Measurements from ENCODE around the gene SCUBE1.

The SCUBE1 gene

DNA sequence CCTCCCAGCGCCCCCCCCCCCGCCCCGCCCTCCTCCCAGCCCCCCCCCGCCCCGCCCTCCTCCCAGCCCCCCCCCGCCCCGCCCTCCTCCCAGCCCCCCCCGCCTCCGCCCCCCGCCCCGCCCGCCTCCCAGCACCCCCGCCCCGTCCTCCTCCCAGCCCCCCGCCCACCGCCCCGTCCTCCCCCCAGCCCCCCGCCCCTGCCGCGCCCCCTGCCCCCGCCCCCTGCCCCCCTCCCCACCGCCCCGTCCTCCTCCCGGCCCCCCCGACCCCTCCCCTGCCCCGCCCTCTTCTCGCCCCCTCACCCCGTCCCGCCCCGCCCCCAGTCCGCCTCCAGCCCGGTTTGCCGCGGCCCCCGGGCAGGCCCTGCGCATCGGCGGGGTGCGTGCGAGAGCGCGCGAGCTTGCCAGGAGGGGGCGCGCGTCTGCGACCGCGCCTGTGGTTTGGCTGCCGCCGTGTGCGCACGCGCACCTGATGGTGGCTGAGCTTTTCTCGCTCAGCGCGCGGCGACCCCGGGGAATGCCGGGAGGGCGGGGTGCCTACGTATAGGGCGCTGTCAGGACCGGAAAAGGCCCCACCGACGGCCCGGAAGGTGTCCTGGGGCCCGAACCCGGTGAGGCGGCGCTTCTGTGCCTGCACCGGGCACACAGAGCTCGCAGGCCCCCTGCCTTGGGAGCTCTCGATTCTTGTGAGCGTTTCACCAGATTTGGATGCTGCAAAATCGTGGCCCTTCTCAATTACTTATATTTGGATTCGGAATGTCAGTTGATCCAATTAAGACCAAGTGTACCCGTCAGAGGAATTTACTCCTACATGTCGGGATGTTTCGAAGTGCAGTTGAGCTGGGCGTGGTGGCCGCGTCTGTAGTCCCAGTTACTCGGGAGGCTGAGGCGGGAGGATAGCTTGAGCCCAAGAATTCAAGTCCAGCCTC is 155.7 kb downstream of the SCUBE1 start:
- peak; percentile 97 for DNase-seq

DNA sequence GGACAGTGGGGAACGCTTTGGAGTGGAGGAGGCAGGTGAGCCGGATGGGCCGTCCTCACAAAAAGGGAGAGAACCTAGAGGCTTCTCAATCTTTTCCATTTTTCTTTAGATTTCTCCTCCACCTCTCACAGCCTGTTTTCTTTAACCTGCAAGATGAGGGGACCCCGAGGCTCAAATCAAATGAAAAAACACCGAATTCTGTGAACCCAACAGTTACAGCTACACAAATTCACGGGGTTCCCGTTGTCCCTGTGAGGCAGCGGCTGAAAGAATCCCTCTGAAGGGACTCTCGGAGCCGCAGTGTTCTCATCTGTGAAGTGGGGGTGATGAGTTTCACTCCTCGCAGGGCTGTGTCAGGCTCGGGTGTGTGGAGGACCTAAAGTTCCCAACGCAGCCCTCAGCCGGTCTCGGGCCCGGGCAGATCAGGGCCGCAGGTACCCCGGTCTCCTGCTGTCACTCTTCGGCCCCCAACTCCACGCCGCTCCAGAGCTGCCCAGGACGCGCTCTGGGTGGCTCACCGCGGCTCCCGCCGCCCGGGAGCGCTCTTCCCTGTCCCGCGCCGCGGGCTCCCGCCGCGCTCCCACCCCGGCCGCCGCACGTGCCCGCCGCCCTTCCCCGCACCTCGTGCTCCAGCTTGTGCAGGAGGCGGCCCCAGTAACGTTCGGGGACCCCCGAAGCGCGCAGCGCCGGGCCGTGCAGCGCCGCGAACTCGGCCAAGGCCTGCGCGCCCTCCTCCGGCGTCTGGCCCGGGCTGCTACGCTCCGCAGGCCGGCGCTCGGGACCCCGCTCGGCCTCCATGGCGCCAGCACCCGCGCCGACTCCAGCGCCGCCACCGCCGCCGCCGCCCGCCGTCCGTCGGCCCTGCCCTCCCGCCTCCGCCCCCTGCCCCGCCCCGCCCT is 156.7 kb downstream of the SCUBE1 start, which contains the start of gene TTLL12:
Gene TTLL12 (minus strand): TSS at position 863 of the 899 bp plus-strand sequence. CDS start 65 bp downstream, at position 798.
- DNase-seq = peak; percentile 78

DNA sequence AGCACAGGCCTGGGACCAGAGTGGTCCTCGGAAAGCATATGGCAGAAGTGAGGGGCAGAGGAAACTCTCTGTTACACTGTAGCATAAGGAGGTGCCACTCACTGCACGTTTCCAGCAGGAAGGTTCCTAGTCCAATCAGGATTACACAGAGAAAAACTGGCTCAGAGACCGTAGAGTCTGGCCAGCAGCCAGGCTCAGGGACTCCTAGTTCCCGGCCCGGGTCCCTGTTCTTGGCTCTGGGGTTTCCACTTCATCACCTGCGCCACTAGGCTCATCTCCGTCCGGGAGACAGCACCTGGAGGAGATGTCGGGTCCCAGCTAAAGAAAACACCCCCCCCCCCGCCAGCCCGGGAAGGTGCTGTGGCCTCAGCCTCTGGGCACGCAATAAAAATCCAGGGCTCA is 157.3 kb downstream of the SCUBE1 start:
- DNase-seq = no peak

DNA sequence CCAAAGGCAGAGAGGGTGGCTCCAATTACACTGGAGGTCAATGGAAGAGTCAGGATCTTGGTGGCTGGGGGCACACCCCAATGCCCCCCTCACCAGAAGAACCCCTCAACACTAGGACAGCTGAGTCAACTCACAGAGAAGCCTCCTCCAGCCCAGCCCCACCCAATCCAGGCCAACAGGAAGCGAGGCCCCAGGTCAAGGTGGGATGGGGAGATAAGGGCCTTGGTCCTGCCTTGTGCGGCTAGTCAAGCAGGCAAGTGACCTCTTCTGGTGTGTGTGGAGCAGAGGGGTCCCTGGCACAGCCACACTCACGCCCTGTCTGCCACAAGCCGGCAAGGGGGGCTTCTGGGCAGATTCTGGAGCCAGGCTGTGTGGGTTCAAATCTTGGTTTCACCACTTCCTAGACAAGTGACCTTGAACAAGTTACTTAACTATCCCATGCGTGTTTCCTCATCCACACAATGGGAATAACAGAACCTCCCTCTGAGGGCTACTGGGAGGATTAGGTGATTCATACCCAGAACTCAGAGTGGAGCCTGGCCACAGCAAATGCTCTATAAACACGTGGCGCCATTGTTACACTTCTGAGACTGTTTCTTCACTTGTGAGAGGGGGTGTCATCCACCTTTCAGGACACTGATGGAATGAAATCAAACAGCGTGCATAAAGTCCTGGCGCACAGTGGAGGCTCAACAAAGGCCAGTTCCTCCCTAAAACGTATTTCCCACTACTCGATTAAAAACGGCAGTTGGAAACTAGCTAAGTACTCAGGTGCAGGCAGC is 159.5 kb downstream of the SCUBE1 start:
- no peak for DNase-seq

DNA sequence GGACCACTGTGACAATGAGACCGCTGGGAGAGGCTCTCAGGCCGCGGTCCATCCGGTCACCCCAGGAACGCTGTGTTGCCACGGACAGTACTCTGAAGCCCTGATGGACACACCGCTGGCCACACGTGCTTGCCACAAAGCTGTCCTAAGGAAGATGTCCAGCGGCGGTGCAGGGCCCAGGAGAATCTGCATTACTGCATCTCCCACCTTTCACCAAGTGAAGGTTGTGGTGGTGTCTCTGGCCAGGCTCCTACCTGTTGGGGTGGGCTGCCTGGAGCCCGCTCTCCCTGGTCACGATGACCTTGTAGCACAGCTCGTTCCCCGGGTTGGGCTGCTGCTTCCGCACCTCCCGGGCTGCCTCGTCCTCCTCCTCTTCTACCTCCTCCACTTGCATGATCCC is 160.4 kb downstream of the SCUBE1 start:
- no peak for DNase-seq

DNA sequence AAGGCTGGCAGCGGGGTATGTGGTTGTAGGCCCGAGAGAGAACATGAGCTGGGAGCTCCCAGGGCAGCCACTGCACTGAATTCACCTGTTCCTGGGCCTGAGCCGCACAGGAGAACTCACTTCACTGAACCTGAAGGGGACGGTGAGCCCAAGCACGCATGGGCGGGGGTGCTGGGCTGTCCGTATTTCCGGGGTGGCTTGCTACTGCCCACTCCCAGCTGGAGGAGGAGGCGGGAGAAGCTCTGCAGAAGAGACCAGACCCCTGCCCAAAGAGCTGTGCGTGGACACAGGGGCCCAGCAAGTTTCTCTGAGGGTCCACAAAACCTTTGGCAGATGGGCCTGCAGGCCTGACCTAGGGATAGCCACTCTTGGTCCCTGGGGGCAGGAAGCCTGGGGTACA is 161.1 kb downstream of the SCUBE1 start:
- DNase-seq = no peak

DNA sequence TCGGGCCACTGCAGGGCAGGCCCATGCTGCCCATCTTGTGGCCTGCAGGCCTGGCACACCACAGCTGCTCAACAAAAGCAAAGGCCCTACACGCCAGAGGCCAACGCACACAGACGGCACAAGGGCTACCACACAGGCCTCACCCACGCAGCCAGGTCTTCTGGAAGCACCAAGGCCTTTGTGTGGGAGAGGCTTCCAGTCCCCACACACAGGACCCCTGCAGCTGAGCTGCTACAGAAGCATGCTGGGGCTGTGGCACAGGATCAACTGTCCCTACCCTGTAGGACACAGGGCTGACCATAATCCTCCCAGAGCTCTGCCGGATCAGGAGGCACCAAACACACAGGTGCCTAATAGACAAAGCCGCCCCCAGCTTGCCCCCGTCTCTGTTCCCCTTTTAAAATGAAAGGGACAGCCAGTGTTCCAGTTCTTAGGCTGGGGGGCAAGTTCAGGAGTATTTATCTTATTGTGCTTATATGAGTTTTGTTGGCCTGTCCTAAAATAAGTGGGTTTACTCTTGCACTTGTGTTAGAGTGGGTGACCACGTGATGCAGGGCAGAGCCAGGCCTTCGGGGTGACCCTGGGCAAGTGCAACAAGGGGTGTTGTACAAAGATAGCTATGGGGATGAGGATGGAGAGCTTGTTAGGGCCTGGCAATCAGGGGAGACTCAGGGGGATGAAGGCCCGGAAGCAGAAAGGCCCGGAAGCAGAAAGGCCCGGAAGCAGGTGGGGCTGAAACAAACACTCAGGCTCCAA is 161.7 kb downstream of the SCUBE1 start:
- no peak for DNase-seq

DNA sequence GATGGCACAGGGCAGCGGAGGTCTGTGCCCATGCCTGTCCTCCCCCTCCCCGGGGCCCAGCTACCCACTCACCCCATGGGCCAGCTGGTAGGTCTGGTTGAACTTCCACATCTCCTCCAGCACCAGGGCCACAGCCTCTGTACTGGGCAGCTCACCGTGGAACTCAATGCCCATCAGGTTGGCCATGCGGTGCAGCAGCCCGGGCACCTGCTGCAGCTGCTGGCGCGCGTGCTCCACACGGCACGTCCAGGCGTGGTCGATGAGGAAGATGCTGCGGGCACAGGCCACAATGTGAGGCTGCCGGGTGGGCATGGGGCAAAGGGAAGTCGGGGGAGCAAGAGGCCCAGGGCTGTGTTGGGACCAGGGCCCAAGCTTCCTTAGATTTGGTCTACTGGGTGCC is 162.5 kb downstream of the SCUBE1 start:
- DNase-seq = no peak

DNA sequence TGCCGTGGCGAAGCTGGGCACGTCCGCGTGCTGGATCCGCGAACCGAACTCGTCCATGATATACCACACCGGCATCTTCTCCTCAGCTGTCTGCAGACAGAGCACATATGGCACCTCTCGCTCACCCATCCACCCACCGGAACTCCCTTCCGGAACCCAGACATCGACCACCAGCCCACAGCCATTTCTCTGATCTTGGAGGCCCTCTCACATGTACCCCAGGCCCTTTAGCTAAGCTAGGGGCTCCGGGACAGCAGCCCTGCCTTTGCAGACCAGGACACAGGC is 163.3 kb downstream of the SCUBE1 start:
- no peak for DNase-seq

DNA sequence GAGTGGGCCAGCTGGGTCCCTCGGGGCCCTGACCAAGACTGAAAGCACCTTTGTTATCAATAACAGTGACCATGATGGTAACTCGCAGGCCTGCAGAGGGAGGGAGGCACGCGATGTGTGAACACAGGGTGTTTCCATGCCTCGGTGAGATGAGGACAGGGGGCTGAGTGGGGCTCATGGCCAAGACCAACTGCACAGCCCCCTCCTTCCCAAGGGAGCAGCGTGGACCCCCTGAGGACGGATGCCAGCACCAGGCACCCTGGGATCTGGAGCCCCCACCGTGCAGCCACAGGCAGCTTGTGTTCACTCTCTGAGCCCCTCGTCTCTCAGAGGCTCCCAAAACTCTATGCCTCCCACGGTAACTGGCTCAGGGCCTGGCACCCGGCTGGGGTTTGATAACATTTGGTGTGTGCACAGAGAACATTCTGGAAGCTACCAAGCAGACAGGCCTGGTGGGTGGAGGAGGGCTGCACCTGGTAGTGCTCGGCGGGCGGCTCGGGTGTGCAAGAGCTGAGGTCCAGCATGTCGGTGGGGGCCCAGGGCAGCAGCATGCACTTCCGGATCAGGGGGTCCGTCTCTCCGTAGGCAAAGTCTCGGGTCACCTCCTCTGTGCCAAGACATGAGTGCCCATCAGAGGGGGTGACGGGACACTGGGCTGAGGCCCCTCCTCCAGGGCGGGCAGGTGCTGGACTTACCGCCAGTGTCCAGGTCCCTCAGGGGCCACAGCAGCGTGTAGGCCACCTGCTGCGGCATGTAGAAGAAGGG is 163.8 kb downstream of the SCUBE1 start:
- DNase-seq = no peak

DNA sequence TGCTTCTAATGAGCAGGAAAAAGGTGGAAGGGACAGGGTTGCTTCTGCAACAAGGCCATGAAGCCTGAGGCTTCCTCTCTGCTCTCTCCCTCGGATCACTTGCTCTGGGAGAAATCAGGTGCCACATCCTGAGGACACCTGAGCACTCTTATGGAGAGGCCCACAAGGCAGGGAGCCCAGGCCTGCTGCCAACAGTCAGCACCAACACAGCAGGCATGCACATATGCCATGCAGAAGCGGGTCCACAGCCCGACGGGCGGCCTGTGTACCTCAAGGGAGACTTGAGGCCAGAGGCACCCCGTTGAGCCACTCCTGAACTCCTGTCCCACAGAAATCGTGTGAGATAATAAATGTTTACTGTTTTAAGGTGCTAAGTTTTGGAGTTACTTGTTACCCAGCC is 165.7 kb downstream of the SCUBE1 start:
- no peak for DNase-seq

DNA sequence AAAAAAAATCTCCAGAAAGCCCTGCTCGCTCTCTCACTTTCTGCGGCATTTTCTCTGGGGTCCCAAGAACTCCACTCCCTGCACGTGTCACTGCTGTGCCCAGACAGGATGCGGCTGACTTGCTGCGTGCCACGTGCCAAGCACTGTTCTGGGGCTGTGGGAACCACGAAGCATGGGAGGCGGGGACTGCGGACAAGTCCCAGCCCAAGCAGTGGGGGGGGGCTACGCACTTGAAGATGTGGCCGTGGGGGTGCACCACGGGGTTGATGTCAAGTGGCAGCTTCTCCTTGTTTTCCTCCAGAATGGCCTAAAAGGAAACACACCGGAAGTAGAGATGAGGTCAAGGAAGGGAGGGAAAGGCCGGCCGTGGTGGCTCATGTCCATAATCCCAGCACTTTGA is 167.1 kb downstream of the SCUBE1 start:
- no peak for DNase-seq

DNA sequence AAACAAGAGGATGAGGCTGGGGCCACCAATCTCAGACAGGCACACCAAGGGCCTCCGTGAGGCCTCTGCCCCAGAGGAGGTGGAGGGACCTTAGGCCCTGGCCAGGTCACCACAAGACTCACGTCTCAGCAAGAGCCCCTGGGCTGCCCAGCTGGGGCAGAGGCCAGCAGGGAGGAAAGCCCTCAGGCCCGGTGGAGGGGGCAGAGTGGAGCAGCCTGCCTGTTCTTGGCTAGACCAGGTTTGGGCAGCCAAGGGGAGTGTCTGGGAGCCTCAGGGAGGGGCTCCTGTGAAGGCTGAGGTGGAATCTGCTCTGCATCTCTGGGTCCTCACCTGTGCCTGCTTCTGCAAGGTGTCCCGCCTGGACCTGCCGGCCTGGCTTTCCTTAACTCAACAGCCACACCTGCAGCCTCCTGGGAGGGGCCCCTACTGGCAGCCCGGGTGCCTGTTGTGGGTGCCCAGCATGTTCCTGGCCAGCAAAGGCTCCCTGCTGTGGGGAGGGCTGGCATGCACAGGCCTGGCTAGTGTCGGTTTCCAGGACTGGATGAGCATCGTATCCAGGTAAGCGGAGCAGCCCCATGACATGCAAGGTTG is 168.1 kb downstream of the SCUBE1 start:
- no peak for DNase-seq

DNA sequence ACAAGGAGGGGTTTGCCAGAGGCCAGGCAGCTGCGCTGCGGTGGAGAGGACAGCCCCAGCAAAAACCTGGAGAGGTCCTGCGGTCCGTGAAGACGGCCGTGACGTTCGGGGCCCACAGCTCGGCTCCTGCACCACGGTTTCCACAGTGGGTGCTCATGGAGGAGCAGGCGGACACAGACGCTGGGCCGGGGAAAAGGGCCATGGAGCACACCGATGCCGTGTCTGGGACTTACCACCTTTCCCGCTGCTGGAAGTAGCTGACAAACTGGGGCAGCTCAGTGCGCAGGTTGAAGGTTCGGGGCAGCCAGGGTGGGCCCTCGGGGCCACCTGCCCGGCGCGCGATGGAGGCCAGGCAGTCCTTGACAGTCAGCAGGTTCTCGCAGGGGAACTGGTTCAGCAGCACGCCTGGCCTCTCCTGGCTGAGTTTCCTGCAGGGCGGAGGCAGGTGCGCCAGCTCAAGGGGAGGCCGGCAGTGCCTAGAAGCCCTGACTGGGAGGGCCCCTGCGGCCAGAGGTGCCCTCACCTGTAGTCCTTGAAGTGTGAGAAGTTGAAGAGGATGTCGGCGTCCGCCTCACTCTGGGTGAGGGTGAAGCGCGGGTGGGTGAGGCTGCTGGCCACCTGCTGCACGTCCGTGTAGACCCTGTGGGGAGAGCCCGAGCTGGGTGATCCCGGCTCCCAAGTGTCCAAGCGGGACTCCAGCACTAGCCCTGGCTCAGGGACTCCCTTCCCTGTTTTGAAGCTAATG is 169.0 kb downstream of the SCUBE1 start:
- DNase-seq = no peak

DNA sequence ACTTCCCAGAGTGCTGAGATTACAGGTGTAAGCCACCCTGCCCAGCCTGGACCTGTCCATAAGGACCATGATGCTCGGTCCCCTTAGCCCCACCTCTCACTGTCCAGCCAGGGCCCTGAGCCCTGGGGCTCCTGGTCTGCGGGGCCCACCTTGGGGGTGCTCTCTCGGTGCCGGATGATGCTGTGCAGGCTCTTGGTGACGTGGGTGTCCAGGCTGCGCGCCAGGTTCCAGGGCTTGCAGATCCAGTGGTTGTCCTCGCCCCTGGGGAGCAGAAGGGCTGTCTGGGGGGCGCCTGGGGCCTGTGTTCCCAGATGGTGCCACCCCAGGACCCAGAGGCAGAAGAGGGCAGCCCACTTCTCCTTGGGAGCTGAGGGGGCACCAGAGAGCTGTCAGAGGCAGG is 169.6 kb downstream of the SCUBE1 start:
- DNase-seq = no peak

DNA sequence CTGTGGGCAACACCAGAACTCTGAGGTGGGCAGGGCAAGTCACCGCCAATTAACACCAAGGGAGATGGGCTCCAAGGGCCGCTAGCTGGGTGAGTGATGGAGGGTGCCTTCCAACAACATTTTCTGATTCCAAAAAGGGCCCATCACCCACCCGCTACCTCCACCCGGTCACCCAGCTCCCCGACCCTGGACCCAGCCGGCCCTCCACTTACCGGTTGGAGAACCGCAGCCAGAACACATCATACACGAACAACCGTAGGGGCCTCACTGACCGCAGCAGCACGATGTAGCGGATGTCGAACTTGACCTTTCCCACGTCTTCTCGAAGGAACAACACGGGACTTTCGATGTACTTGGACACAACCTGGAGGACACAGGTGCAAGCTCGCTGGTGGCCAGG is 171.0 kb downstream of the SCUBE1 start:
- no peak for DNase-seq

DNA sequence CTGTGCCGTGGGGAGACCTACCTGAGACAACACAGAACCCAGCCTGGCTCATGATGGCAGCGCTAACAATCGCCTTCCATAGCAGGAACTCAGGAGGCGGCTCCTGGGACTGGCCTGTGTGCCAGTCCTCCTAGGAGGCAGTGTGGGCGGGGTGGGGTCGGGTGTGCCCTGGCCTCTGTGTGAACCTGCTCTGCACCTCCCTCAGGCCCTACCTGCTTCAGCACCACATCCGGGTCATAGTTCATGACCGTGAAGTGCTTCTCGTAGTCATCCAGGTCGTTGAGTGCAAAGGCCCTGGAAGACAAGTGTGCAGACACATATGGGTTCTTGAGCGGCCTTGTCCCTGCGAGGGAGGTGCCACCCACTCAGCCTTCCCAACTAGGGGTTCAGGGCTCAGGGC is 171.6 kb downstream of the SCUBE1 start:
- no peak for DNase-seq

DNA sequence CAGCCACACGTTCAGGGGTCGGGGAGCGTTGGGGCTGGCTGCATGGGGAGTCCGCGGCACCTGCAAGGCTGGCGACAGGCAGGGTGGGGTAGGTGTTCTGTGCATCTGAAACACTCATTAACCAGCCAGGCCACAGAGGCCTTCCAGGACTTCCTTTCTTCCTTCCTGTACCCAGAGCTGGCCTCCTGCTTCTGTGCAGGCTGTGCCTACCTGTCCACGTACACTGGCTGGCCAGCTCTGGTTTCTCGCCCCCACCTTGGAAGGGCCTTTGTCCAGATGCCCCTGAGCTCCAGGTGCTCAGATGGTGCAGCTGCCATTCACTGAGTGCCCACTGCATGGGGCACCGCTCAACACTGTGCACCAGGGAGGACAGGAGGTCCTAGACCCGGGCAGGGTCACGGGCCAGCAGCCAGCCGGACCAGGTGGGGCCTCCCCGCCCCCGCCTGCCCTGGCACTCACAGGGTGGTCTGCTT is 172.1 kb downstream of the SCUBE1 start:
- DNase-seq = no peak

DNA sequence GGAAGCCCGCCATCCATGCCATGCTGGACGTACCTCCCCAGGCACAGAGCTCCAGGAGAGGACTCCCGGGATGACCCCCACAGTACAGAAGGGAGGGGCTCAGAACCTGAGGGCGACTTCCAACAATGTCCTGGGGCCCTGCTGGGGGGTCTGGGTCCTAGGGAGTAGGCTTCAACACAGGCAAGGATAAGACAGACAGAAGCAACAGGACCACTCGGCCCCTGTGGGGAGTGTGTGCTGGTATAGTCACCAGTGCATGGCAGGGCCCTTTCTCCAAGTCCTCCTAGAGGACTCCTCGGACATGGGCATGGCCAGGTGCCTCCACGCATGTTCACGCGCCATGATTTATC is 173.1 kb downstream of the SCUBE1 start:
- no peak for DNase-seq

Data from islet precursor cell (in vitro differentiated cells).